Measurements from ENCODE around the gene MERTK. TPM values are rescaled to one million over a fixed set of nuclear protein-coding genes. Genes with fewer than 3 reads are reported as not detected.
A peak's percentile ranks its signal among the peaks of the same experiment; 100 is the strongest.

The MERTK gene
- total RNA-seq, 6 donors from 2014 or later: 15.5 to 141 (median 21.9) TPM

DNA sequence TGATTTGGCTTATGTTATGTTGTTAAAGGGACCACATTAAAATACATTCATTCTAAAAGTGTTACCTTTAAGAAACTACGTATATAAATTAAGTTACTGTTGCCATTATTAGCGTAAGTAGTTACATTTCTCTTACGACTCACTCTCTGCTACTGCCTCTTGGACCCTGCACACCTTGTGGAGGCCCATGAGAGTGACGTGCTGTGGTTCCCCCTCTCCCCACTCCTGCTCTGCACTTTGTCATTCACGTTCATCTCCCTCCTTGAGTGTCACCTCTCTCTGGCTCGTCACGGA is 830 bp upstream of the MERTK start:
- ATAC-seq (ENCODE audit: low FRiP score in 2 of 2) (no peak), DNase-seq (no peak)
- H3K27ac ChIP-seq: peak overlapping the region; percentile 79 to 92 (median 85)
- no peaks in the 10 kb centered on the region for H3K9me3 ChIP-seq
- WGBS, 2 donors: 5 to 8% methylated on average over 7 of the region's 7 CpGs
- peaks cover 14 to 28% (median 25%) of the 10 kb centered on the region in 4 donors for H3K4me1 ChIP-seq
- no peaks in the 10 kb centered on the region for H3K36me3 ChIP-seq
- H3K4me3 ChIP-seq: peak overlapping the region; percentile 66 to 94 (median 75)
- no peaks in the 10 kb centered on the region for H3K27me3 ChIP-seq
- TF ChIP-seq, protein P1, sequence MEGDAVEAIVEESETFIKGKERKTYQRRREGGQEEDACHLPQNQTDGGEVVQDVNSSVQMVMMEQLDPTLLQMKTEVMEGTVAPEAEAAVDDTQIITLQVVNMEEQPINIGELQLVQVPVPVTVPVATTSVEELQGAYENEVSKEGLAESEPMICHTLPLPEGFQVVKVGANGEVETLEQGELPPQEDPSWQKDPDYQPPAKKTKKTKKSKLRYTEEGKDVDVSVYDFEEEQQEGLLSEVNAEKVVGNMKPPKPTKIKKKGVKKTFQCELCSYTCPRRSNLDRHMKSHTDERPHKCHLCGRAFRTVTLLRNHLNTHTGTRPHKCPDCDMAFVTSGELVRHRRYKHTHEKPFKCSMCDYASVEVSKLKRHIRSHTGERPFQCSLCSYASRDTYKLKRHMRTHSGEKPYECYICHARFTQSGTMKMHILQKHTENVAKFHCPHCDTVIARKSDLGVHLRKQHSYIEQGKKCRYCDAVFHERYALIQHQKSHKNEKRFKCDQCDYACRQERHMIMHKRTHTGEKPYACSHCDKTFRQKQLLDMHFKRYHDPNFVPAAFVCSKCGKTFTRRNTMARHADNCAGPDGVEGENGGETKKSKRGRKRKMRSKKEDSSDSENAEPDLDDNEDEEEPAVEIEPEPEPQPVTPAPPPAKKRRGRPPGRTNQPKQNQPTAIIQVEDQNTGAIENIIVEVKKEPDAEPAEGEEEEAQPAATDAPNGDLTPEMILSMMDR (IDR thresholded peaks at IDR 0.05): no peak
- TF ChIP-seq POLR2A (IDR thresholded peaks at IDR 0.05) (no peak), EP300 (IDR thresholded peaks at IDR 0.05) (no peak), POLR2AphosphoS5 (IDR thresholded peaks at IDR 0.05) (no peak)

DNA sequence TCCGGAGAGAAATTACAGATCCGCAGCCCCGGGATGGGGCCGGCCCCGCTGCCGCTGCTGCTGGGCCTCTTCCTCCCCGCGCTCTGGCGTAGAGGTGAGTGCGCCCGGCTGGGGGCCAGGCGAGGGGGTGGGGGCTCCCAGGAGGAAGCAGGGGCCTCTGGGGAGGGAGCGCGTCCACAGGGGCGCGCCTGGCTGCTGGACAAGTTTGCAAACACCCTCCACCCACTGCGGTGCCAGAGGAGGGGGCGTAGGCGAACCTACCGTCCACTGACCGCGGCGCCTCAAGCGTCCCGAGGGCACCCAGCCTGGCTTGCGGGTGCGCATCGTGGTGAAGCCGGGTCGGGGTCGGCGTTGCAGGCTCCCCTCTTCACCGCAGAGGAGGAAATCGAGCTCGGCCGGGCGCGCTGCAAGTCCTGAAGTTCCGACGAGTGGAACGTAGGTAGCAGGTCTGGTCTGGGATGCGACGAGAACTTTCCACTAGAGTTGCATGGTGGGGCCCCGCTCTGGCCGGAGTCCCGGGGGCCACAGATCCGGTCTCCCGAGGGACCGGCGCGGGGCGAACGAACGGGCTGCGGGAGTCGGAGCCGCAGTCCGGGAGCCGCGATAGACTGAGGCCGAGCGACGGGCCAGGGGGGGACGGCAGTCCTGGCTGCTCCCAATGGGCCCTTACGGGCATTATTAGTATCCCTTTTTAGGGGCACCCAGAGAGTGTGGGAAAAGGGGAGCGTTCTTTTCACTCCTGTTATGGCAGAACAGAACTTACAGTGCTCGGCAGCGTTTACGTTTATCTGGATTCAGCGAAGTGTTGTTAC is 502 bp downstream of the MERTK start:
- TF ChIP-seq POLR2AphosphoS5 (IDR thresholded peaks at IDR 0.05): no peak
- no peak for TF ChIP-seq EP300 (IDR thresholded peaks at IDR 0.05)
- peak in 1 of 4 donors; percentile 68 for TF ChIP-seq POLR2A (IDR thresholded peaks at IDR 0.05)
- TF ChIP-seq, protein P1 (IDR thresholded peaks at IDR 0.05): peak in 1 of 6 experiments; percentile 10
- ATAC-seq (ENCODE audit: low FRiP score in 2 of 2) (peak; percentile 25 to 53), DNase-seq (peak in 1 of 2 donors; percentile 41)
- 0 to 1% methylated on average over 6 to 32 of the region's 70 CpGs for WGBS, 2 donors
- H3K27me3 ChIP-seq: no peaks in the 10 kb centered on the region
- H3K36me3 ChIP-seq: no peaks in the 10 kb centered on the region
- H3K4me3 ChIP-seq: peak overlapping the region; percentile 66 to 94 (median 75)
- no peaks in the 10 kb centered on the region for H3K9me3 ChIP-seq
- H3K27ac ChIP-seq: peak overlapping the region; percentile 79 to 92 (median 85)
- H3K4me1 ChIP-seq: peaks cover 14 to 28% (median 27%) of the 10 kb centered on the region in 4 donors

DNA sequence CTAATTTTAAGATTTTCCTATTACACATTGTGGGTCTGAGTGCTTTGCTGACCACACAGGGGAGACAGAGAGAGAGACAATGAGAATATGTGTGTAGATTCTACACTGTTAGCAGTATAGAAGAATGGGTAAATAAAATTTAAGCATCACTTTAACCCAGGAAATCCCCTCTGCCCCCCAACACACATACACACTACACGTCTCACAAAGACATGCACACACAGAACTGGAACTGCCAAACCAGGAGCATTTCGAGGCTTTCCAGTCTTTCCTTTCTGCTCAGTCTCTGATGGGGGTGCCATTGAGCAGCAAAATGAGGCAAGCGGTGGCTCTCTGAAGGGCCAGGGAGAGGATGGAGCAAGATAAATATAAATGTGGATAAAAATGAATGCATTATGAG is 2.5 kb downstream of the MERTK start:
- no peak for TF ChIP-seq POLR2AphosphoS5 (IDR thresholded peaks at IDR 0.05)
- TF ChIP-seq, protein P1 (IDR thresholded peaks at IDR 0.05): peak in 4 of 6 experiments; percentile 17 to 29 (median 20)
- peaks cover 18 to 43% (median 38%) of the 10 kb centered on the region in 4 donors for H3K4me1 ChIP-seq
- no peak for ATAC-seq (ENCODE audit: low FRiP score in 2 of 2)
- H3K9me3 ChIP-seq: no peaks in the 10 kb centered on the region
- H3K36me3 ChIP-seq: no peaks in the 10 kb centered on the region
- 4 to 14% methylated on average over 3 of the region's 3 CpGs for WGBS, 2 donors
- H3K4me3 ChIP-seq: peak overlapping the region in 2 of 4 donors; percentile 66 to 94
- peak overlapping the region in 3 of 4 donors; percentile 11 to 92 (median 27) for H3K27ac ChIP-seq
- DNase-seq: peak in 1 of 2 donors; percentile 60
- H3K27me3 ChIP-seq: no peaks in the 10 kb centered on the region

DNA sequence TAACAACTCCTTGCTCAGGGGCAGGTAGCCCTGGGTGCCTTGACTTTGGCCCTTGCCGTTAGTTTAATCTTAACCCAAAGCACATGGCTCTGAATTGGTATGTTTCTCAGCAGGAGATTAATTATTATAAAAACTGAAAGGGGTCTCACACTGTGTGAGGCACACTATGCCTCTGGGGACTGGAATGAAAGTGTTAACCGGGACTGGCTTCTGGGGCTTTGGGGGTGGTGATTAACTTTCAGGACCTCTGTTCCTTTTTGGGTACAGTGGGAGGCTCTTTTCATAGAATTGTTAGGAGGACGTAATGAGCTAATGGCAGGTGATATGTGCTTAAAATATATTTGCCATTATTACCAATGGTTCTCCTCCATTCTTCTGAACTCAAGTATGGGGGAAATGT is 5.1 kb downstream of the MERTK start:
- H3K4me1 ChIP-seq: peaks cover 26 to 55% (median 48%) of the 10 kb centered on the region in 4 donors
- ATAC-seq (ENCODE audit: low FRiP score in 2 of 2) (no peak), DNase-seq (no peak)
- 73 to 93% methylated on average over 3 of the region's 3 CpGs for WGBS, 2 donors
- no peak for TF ChIP-seq POLR2A (IDR thresholded peaks at IDR 0.05)
- TF ChIP-seq POLR2AphosphoS5 (IDR thresholded peaks at IDR 0.05): no peak
- TF ChIP-seq, protein P1 (IDR thresholded peaks at IDR 0.05): no peak
- TF ChIP-seq EP300 (IDR thresholded peaks at IDR 0.05): no peak
- H3K27ac ChIP-seq: peak overlapping the region in 1 of 4 donors; percentile 9
- no peak overlapping the region for H3K4me3 ChIP-seq
- no peaks in the 10 kb centered on the region for H3K27me3 ChIP-seq
- no peaks in the 10 kb centered on the region for H3K36me3 ChIP-seq
- no peaks in the 10 kb centered on the region for H3K9me3 ChIP-seq
